ENCODE results near the gene CD28. TPM values are rescaled to one million over a fixed set of nuclear protein-coding genes. Genes with fewer than 3 reads are reported as not detected.

CD28 gene
- total RNA-seq, 1 experiment from 2014 or later: 0.84 TPM

GRCh38 chr2:203685789-203686420 lies 20.5 kb upstream of the CD28 start:
- no peak overlapping the region for H3K4me3 Mint-ChIP-seq (ENCODE audit: unreplicated experiment)
- H3K4me1 Mint-ChIP-seq (ENCODE audit: low read depth, unreplicated experiment): peaks cover 56% of the 10 kb centered on the region
- BruUV-seq (replicated peaks): no TSS peak
- no peak overlapping the region for H3K27ac Mint-ChIP-seq (ENCODE audit: unreplicated experiment)
- Histone ChIP-seq H3K36me3 (ENCODE audit: control insufficient read depth, insufficient read depth, low read length) (no peaks in the 10 kb centered on the region), H3K9me3 (no peaks in the 10 kb centered on the region), H3K4me3 (ENCODE audit: low read depth, low read length) (no peak overlapping the region), H3K4me1 (peaks cover 72% of the 10 kb centered on the region), H3K27me3 (replicated peaks; ENCODE audit: control insufficient read depth, insufficient read depth, low read length) (no peaks in the 10 kb centered on the region)
- H3K9me3 Mint-ChIP-seq (ENCODE audit: unreplicated experiment): no peaks in the 10 kb centered on the region
- no peak for DNase-seq
- intact Hi-C loops (cut with micrococcal nuclease; ENCODE audit: unreplicated experiment): no loop called here
- H3K36me3 Mint-ChIP-seq (ENCODE audit: insufficient read depth, unreplicated experiment): no peaks in the 10 kb centered on the region
- ChIA-PET POLR2A (no interaction called here), CTCF (no interaction called here)
- no peak for TF ChIP-seq CTCF (IDR thresholded peaks at IDR 0.05; ENCODE audit: insufficient read depth in 1 of 2, low read depth in 1 of 2, low read length in 1 of 2, severe bottlenecking in 1 of 2, unreplicated experiment in 1 of 2)
- no peaks in the 10 kb centered on the region for H3K27me3 Mint-ChIP-seq (ENCODE audit: insufficient read depth, unreplicated experiment)

GRCh38 chr2:203687165-203687564 lies 19.3 kb upstream of the CD28 start:
- no peaks in the 10 kb centered on the region for H3K27me3 ChIP-seq (replicated peaks; ENCODE audit: control insufficient read depth, insufficient read depth, low read length)
- peaks cover 85% of the 10 kb centered on the region for H3K4me1 ChIP-seq
- H3K27me3 Mint-ChIP-seq (ENCODE audit: insufficient read depth, unreplicated experiment): no peaks in the 10 kb centered on the region
- no peak for TF ChIP-seq CTCF (IDR thresholded peaks at IDR 0.05; ENCODE audit: insufficient read depth in 1 of 2, low read depth in 1 of 2, low read length in 1 of 2, severe bottlenecking in 1 of 2, unreplicated experiment in 1 of 2)
- H3K27ac Mint-ChIP-seq (ENCODE audit: unreplicated experiment): peak overlapping the region; percentile 79
- no peaks in the 10 kb centered on the region for H3K9me3 Mint-ChIP-seq (ENCODE audit: unreplicated experiment)
- no peak overlapping the region for H3K4me3 Mint-ChIP-seq (ENCODE audit: unreplicated experiment)
- intact Hi-C loops (cut with micrococcal nuclease; ENCODE audit: unreplicated experiment): no loop called here
- H3K4me1 Mint-ChIP-seq (ENCODE audit: low read depth, unreplicated experiment): peaks cover 68% of the 10 kb centered on the region
- H3K36me3 ChIP-seq (ENCODE audit: control insufficient read depth, insufficient read depth, low read length): no peaks in the 10 kb centered on the region
- H3K36me3 Mint-ChIP-seq (ENCODE audit: insufficient read depth, unreplicated experiment): no peaks in the 10 kb centered on the region
- H3K9me3 ChIP-seq: no peaks in the 10 kb centered on the region
- BruUV-seq (replicated peaks): no TSS peak
- no peak for DNase-seq
- CTCF ChIA-PET: interaction anchor here (1.0 kb wide), 1 partner anchor 97 kb away, joined by 3 read pairs; no protein-coding TSS in a partner anchor
- POLR2A ChIA-PET: no interaction called here
- no peak overlapping the region for H3K4me3 ChIP-seq (ENCODE audit: low read depth, low read length)

- Mint-ChIP-seq H3K4me1 (ENCODE audit: low read depth, unreplicated experiment) (peaks cover 55% of the 10 kb centered on the region), H3K27me3 (ENCODE audit: insufficient read depth, unreplicated experiment) (no peaks in the 10 kb centered on the region), H3K36me3 (ENCODE audit: insufficient read depth, unreplicated experiment) (no peaks in the 10 kb centered on the region), H3K4me3 (ENCODE audit: unreplicated experiment) (no peak overlapping the region), H3K9me3 (ENCODE audit: unreplicated experiment) (no peaks in the 10 kb centered on the region), H3K27ac (ENCODE audit: unreplicated experiment) (peak overlapping the region; percentile 55)
- ChIA-PET POLR2A (no interaction called here), CTCF (no interaction called here)
- no TSS peak for BruUV-seq (replicated peaks)
- intact Hi-C loops (cut with micrococcal nuclease; ENCODE audit: unreplicated experiment): no loop called here
- Histone ChIP-seq H3K9me3 (no peaks in the 10 kb centered on the region), H3K4me3 (ENCODE audit: low read depth, low read length) (no peak overlapping the region), H3K4me1 (peaks cover 82% of the 10 kb centered on the region), H3K36me3 (ENCODE audit: control insufficient read depth, insufficient read depth, low read length) (no peaks in the 10 kb centered on the region), H3K27me3 (replicated peaks; ENCODE audit: control insufficient read depth, insufficient read depth, low read length) (no peaks in the 10 kb centered on the region)
- TF ChIP-seq CTCF (IDR thresholded peaks at IDR 0.05; ENCODE audit: insufficient read depth in 1 of 2, low read depth in 1 of 2, low read length in 1 of 2, severe bottlenecking in 1 of 2, unreplicated experiment in 1 of 2): no peak
- DNase-seq: peak; percentile 63 to 66
These were observed 17.6 kb upstream of the CD28 start for GRCh38 chr2:203688798-203689197.
